GM19467 (cell line): ENCODE measurements around the gene CASKIN2.
"Not testable (repeated sequence)": the region's sequence is repeated elsewhere in the genome, so short reads cannot be mapped to it uniquely, and the experiment has no call there.

Experiments
- ATAC-seq: cut with Tn5 transposase; IDR thresholded peaks from one replicate; pipeline ENCODE4 v1.9.1; 2021; ENCODE audit warnings: mild to moderate bottlenecking, moderate library complexity; ENCODE audit not compliant: unreplicated experiment

Gene CASKIN2

DNA sequence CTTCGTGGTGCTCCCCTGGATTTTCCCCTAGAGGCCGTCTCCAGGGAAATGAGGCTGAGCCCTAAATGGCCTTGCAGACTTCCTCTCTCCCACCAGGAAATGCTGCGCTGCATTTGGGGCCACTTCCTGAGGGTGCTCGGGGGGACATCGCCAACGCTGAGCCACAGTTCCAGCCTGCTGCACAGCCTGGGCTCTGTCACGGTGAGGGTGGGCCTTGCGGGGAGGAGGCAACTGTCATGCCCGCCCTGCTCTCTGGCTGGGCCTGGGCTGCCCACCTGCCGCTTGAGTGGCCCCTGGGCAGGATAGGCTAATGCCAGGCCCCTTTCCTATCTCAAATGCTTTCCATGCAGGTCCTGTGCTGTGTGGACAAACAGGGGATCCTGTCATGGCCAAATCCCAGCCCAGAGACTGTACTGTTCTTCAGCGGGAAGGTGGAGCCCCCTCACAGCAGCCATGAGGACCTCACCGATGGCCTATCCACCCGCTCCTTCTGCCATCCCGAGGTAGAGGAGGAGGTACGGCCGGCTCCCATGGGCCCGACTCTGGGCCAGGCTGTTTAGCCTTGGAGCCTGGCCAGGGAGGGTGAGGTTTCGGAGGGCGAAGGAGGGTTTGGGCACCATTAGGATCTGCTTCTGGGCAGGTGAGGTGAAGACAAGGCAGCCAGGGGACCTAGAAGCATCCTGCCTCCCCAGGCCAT, 24.2 kb downstream of the CASKIN2 start:
- ATAC-seq: no peak

DNA sequence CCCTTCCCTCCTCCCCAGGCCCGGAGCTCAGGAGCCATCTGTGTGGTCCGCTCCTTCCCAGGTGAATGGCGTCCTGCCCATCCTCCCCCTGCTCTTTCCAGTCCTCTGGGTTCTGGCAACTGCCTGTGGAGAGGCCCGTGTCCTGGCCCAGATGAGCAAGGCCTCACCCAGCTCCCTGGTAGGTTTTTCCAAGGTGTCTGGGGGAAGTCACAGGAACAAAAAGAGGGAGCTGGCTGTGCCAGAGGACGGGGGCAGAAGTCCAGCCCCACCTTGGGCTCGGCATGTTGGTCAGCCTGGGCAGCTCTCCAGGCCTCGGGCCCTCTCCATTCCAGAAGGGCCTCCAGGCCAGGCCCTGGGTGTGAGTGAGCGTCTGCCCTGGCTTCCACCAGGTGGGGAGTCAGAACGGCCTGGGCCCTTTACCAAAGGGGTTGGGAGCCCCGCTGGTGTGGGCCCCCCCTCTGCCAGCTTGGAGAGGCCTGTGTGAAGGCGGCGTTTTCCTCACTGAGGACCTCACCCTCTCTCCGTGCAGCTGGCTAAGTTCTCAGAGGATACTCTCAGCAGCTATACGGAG, 25.1 kb downstream of the CASKIN2 start:
- ATAC-seq: no peak

DNA sequence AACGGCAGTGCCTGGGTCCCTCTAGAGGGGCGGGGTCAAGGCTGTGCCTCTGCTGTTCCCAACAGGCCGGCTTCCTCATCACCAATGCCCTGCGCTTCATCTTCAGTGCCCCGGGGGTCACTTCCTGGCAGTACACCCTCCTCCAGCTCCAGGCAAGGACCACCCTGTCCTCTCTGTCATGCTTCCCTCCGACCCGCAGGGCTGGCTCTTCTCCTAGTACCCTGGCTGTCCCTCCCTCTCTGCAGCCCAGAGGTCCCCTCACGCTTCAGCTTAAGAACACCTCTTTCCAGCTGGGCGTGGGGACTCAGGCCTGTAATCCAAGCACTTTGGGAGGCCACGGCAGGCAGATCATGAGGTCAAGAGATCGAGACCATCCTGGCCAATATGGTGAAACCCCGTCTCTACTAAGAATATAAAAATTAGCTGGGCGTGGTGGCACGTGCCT, 25.8 kb downstream of the CASKIN2 start:
- no peak for ATAC-seq

DNA sequence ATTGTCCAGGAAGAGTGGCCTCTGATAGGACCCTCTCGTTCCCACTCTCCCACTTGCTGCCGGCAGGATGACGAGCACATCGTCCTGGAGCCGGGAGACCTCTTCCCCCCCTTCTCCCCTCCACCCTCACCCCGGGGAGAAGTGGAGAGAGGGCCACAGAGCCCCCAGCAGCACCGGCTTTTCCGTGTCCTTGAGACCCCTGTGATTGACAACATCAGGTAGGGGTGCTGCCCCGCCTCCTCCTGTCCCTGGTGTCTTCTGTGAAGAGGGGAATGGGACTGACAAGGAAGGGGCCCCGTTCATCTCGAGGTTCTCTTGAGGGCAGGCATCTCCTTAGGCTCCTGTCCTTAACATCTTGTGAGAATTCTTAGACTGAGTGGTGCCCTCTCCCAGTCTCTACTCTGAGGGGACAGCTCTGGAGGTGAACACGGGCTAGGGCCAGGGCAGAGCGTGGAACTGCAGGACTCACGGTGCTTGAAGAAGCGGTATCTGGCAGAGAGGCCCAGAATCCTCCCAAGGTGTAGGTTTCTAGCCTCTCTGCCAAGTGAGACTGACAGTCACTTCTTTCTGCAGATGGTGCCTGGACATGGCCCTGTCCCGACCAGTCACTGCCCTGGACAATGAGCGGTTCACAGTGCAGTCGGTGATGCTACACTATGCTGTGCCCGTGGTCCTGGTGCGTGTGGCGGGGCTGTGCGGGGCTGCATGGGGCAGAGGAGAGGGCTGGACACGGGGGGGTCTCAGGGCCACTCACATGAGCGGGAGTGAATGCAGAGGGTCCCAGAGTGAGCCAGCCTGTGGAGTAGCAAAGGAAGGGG, 26.4 kb downstream of the CASKIN2 start:
- no peak for ATAC-seq

DNA sequence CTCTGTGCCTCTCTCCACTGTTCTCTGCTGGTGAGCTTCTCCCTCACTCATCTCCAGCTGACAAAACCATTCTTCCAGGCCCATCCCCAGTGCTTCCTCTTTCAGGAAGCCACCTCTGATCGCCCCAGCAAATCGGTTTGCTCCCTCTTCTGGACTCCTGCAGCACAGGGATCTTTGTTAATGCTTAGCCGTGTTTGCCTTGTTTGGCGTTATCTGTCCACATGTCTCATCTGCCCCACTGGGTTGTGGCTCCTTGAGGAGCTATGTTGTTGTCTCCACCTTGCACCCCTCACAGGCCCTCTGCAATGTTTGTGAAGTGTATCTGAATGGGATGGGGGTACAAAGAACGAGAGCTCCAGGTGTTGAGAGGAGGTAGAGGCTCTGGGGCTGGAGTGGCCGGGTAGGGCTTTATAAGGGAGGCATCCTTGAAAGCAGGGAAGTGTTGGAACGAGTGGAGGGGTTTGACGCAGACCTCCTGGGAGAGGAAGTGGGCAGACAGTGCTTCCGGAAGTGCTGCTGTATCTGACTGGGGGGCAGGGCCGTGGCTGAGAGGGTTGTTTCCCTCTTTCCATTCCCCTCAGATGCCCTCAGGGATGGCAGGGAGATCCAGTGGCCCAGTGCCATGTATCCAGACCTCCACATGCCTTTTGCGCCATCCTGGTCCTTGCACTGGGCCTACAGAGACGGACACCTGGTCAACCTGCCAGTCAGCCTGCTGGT, 27.8 kb downstream of the CASKIN2 start:
- ATAC-seq: no peak

DNA sequence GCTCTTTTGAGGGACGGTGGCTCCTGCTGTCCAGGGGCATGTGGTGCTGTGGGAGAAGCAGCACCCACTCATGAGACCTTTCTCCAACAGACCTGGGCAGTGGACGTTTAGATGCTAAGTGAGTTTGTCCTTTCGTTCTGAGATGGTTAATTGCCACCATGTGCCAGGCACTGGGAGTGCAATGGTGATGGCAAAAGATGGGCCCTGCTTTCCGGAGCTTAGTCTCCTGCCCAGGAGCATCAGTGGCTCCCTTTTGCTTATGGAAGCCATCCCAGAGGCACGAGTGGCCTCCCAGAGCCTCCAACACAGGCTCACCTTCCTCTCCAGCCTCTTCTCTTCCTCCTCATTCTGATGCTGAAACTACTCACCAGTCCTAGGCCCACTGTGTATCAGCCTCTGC, 28.4 kb downstream of the CASKIN2 start:
- ATAC-seq: no peak

DNA sequence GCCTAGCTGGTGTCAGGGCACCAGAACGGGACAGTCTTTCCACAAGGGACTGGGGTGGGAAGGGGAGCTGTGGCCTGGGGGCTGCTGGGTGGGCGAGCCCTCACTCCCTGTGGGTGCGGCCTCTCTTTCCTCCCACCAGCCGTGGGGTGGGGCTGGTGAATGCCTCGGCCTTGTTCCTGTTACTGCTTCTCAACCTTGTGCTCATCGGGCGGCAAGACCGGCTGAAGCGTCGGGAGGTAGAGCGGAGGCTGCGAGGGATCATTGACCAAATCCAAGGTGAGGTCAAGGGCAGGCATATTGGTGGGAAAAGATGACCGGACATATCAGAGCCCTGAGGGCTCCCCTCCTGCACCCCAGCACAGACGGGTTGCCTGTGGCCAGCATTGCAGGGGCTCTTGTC, 29.2 kb downstream of the CASKIN2 start:
- ATAC-seq: no peak

DNA sequence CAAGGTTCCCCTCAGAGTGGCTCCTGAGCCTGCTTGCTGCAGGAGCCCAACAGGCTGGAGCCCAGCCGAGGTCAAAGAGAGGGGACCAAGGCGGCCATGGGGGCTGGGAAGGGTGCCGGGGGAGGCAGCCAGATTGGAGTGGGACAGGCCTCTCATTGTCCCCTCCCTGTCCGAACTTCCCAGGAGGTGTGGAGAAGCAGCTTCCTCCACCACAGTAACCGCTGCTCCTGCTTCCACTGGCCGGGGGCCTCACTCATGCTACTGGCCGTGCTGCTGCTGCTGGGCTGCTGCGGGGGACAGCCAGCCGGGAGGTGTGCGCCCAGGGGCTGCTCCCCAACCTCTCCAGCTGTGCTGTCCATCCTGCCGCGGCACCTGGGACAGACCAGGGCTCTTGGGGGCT, 29.6 kb downstream of the CASKIN2 start:
- ATAC-seq: no peak

DNA sequence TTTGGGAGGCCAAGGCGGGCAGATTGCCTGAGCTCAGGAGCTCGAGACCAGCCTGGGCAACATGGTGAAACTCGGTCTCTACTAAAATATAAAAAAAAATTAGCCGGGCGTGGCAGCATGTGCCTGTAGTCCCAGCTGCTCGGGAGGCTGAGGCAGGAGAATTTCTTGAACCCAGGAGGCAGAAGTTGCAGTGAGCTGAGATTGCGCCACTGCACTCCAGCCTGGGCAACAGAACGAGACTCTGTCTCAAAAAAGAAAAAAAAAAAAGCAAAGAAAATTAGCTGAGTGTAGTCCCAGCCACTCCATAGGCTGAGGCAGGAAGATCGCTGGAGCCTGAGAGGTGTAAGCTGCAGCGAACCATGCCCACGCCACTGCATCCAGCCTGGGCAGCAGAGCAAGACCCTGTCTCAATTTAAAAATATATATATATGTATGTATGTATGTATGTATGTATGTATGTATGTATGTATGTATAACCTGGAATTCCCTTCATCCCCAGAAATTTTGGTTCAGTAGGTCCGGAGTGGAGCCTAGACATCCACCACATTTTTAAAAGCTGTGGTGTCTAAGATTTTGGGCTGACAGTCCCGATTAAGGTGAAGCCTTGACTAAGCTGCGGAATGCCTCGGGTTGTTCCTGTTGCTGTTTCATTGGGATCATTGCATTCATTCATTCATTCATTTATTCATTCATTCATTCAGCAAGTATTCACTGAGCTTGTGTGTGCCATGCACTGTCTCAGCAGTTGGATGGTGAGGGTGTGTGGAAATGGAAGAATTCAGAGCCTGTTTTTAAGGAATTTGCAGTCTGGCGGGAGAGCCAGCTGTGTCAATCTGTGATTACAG, 33.0 kb downstream of the CASKIN2 start:
- ATAC-seq: no peak

DNA sequence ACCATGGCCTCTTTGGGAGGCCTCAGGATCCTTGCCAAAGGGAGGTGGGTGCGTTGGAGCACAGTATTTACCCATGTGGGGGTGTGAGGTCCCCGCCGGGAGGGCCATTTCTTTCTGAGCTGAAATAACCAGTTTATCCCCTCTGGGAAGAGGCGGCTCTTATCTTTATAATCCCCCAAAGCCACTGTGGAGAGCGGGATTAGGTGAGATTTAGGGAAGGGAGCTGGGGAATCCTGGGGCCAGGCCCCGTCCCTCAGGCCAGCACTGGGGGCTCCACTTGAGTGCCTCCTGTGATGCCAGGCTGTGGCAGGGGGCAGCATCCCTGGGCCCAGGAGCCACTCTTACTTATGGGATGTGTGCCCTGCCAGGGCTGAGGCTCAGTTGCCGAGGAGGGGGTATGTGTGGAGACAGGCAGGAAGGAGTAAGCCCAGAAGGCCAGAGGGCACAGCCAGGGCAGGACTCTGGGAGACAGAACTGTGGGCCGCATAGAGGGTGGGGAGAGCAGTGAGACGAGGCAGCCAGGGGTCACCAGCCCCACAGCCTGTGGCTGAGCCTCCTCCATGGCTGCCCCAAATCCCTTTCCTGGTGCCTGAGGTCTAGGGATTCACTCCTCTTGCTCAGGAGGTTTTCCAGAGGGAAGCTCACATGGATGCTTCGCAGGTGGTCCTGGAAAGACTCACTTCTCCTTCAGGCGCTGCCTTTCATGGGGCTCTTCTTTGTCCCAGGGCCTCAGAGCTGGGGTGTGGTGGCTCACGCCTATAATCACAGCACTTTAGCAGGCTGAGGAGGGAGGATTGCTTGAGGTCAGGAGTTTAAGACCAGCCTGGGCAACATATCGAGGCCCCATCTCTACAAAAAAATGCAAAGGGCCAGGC, 33.9 kb downstream of the CASKIN2 start:
- no peak for ATAC-seq

DNA sequence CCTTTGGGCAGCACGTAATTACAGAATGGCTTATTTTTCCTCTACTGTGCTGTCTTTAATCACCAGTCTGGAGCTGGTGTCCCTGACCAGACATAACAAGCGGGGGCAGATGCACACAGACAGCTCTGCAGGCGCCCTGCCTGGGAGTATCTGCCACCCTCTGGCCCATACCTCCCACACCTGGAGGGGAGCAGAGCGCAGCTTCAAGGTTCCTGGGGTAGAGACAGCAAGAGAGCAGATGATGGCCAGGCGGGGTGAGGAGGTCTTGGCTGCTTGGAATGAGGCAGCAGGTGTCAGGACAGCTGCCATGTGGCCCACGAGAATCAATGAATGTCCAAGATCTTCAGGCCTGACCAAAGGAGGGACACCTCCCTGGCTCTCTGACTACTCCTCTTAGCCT, 35.1 kb downstream of the CASKIN2 start:
- ATAC-seq: no peak

DNA sequence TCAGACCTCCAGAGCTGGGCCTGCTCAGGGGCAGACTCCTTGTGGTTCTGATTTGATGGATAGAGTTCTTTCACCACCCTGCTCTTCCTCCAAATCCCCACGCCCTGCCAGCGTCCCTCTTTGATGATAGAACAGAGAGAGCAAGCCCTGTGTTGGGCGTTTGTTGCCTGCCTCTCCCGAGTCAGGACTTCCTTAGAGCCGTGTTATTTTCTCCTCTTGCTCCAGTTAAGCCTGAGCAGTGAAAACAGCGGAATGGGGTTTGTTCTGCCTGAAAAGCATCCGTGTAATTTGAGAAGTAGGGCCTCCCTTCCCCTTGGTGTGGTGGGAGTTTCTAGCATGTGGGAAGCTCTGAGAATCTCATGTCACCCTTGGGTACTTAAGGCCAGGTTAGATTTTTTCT, 36.8 kb downstream of the CASKIN2 start:
- ATAC-seq: no peak

DNA sequence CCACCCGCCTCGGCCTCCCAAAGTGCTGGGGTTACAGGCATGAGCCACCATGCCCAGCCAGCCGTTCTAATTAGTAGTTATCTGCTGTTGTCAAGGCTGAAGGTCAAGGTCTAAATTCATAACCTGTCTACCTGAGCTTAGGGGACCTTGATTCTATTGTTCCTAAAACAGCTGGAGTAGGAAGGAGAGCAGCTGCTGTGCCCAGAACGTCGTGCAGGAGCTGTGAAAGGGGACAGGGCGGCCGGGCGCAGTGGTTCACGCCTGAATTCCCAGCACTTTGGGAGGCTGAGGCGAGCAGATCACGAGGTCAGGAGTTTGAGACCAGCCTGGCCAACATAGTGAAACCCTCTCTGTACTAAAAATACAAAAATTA, 37.9 kb downstream of the CASKIN2 start:
- not testable (repeated sequence) for ATAC-seq

DNA sequence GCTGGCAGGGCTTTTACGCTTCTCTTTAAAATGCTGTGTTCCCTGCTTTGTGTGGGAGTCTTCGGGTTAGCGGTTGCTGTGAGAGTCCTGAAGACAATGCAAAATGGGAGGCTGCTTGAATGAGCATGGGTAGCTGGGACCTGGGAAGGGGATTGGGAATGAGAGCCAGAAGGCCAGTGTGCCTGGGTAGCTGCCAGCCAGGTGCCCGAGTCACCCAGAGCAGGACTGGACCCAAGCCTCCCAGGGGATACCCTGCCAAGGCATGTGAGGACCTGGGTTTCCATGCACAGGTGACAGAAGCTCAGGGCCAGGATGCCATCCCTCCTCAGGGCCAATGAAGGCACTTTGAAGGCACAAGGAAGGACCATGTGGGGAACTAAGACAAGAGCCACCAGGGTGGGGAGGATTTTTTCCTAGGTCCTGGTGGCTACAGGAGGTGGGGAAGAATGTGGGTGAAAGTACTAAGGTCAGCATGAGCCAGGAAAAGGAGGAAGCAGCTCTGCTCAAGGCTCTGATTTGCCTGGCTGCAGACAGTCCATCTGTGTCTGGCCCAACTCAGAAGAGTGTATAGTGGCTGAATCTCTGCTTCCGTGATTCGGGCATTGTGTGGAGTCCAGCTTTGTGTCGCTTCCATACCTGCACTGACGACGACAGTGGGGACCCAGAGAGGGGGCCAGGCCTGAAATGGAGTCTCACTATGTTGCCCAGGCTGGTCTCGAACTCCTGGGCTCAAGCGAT, 38.4 kb downstream of the CASKIN2 start:
- no peak for ATAC-seq

DNA sequence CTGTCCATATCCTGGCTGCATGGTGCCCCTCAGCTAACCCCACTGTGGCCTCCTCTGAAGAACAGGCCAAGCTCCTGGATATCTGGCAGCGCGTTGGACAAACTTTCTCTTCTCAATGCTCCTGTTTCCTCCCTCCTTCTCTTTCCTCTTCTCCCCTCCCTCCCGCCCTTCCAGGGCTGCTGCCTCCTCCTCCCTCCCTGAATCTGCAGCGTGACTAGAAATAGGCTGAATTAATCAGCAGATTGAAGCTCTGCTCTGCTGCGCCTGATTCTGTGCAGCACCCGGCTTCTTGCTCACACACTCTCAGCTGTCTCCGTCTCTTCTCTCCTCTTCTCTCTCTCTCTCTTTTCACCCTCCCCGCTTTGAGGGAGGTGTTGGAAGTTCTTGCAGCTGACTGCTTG, 39.1 kb downstream of the CASKIN2 start:
- no peak for ATAC-seq

DNA sequence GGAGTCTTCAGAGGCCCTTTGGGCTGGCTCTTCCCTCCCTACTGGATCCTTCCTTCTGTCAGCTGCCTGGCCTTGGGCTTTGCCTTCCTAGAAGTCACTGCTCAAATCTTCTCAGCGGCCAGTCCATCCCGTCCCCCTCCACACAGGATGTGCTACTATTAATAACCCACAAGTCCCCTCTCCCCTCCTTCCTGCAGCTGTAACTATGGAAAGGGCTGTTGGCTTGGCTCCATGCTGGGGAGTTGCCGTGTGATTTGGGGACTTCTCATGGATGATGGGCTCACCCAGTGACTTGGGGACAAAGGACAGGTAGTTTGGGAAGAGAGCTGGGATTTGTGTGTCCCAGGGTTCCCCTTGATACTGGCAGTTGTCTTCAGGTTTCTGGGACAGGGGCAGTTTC, 39.5 kb downstream of the CASKIN2 start:
- ATAC-seq: no peak

DNA sequence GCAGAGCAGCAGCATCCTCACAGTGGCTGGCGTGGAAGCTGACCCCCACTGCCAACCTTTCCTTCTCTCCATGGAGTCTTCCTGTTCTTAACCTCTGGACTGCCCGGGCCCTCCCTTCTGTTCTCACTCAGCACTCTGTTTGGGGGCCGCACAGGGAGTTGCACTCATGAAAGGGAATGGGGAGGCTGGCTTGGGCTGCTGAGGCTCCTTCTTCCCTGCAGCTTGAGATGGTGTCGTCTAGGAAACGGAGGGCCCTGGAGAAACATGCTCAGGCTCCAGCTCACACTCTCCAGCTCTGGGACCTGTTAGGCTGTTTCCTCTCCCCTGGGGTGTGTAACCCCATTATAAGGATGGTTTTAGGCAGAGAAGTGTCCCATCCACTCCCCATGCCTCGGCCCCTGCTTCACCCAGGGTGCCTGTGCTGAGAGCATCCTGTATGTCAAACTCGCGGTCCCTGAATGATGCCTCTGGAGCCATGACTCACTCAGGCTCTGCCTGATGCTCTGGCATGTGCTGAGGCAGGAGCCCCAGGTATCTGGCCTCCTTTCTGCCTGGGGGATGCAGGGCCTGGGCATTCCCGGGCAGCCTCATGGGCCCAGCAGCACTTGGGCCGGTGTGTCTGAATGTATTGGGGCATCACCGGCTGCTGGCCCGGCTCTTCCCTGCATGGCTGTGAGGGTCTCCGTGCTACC, 40.0 kb downstream of the CASKIN2 start:
- no peak for ATAC-seq

DNA sequence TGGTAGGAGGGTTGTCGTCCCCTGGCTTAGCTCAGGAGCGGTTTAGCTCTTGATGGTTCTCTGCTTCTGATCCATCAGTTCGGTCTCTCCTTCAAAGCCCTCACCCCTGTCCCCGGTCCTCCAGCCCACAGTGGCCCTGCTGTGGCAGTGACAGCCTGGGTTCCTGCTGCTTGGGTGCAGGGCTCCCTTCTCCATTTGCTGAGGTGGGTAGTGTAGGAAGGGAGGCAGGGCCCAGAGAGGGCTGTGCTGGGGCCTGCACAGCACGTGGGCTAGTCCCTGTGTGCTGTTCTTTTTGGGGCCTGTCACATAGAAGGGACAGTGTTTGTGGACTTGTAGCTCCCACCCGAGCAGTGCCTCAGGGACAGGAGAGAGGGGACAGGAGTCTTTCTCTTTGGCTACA, 40.6 kb downstream of the CASKIN2 start:
- no peak for ATAC-seq
